Skeletal muscle cell (primary cell): Measurements from ENCODE around the gene IFT27.

ENCODE experiments used
- DNase-seq: peaks from one replicate; pipeline ENCODE4 v3.0.0-alpha.2; 2010; ENCODE audit warnings: low read depth
- H3K4me3 ChIP-seq: 2 replicates; pipeline ENCODE4 v1.5.1; 2011; ENCODE audit warnings: low read depth, mild to moderate bottlenecking, control low read depth, low read length, moderate library complexity

The IFT27 gene

GRCh38 chr22:36797911-36798673 is 22.2 kb upstream of the IFT27 start:
- no peak for DNase-seq
- H3K4me3 ChIP-seq: no peak overlapping the region

GRCh38 chr22:36797374-36797773 is 21.5 kb upstream of the IFT27 start:
- DNase-seq: no peak
- H3K4me3 ChIP-seq: no peak overlapping the region

GRCh38 chr22:36796552-36797175 is 20.7 kb upstream of the IFT27 start:
- no peak for DNase-seq
- no peak overlapping the region for H3K4me3 ChIP-seq

GRCh38 chr22:36795633-36796032 is 19.7 kb upstream of the IFT27 start:
- H3K4me3 ChIP-seq: no peak overlapping the region
- no peak for DNase-seq

- no peak overlapping the region for H3K4me3 ChIP-seq
Observed at GRCh38 chr22:36790648-36791047, 14.7 kb upstream of the IFT27 start.

GRCh38 chr22:36787204-36787988 is 11.5 kb upstream of the IFT27 start:
- no peak for DNase-seq
- H3K4me3 ChIP-seq: no peak overlapping the region

More at GRCh38 chr22:36790648-36791047, 14.7 kb upstream of the IFT27 start:
- no peak for DNase-seq

GRCh38 chr22:36783743-36784142 is 7.8 kb upstream of the IFT27 start:
- no peak overlapping the region for H3K4me3 ChIP-seq
- no peak for DNase-seq

GRCh38 chr22:36781656-36782627 is 6.0 kb upstream of the IFT27 start:
- H3K4me3 ChIP-seq: no peak overlapping the region
- peak; percentile 37 for DNase-seq

GRCh38 chr22:36778020-36778419 is 2.1 kb upstream of the IFT27 start:
- no peak for DNase-seq
- H3K4me3 ChIP-seq: no peak overlapping the region

GRCh38 chr22:36776722-36777121 is 803 bp upstream of the IFT27 start:
- DNase-seq: no peak

GRCh38 chr22:36775586-36775963 is 344 bp downstream of the IFT27 start:
- peak overlapping the region; percentile 85 for H3K4me3 ChIP-seq
- no peak for DNase-seq

More at GRCh38 chr22:36776722-36777121, 803 bp upstream of the IFT27 start:
- peak overlapping the region; percentile 37 for H3K4me3 ChIP-seq

GRCh38 chr22:36773935-36774334 is 2.0 kb downstream of the IFT27 start:
- no peak for DNase-seq
- H3K4me3 ChIP-seq: no peak overlapping the region

GRCh38 chr22:36772451-36772850 is 3.5 kb downstream of the IFT27 start:
- H3K4me3 ChIP-seq: no peak overlapping the region

GRCh38 chr22:36771356-36772063 is 4.4 kb downstream of the IFT27 start:
- no peak for DNase-seq

More at GRCh38 chr22:36772451-36772850, 3.5 kb downstream of the IFT27 start:
- no peak for DNase-seq

GRCh38 chr22:36770513-36771231 is 5.2 kb downstream of the IFT27 start:
- DNase-seq: no peak
- H3K4me3 ChIP-seq: no peak overlapping the region

More at GRCh38 chr22:36771356-36772063, 4.4 kb downstream of the IFT27 start:
- H3K4me3 ChIP-seq: no peak overlapping the region

- no peak for DNase-seq
- H3K4me3 ChIP-seq: no peak overlapping the region
Observed at GRCh38 chr22:36769541-36770512, 6.1 kb downstream of the IFT27 start.

- DNase-seq: no peak
- no peak overlapping the region for H3K4me3 ChIP-seq
Observed at GRCh38 chr22:36768616-36769015, 7.3 kb downstream of the IFT27 start.
